Urinary bladder (tissue), 4 donors: Measurements from ENCODE around the gene L3MBTL4. TPM values are rescaled to one million over a fixed set of nuclear protein-coding genes. Genes with fewer than 3 reads are reported as not detected.
"Not testable (repeated sequence)": the region's sequence is repeated elsewhere in the genome, so short reads cannot be mapped to it uniquely, and the experiment has no call there.

ENCODE experiments used
- DNase-seq: peaks from one replicate; pipeline ENCODE4 v3.0.0-alpha.2; 2015; ENCODE audit errors: extremely low spot score
- H3K27ac ChIP-seq: one replicate; pipeline ENCODE4 v1.5.1; 2013; ENCODE audit warnings: low read depth, mild to moderate bottlenecking, moderate library complexity
- H3K36me3 ChIP-seq: one replicate; pipeline ENCODE4 v1.6.1; 2013; ENCODE audit warnings: mild to moderate bottlenecking, moderate library complexity; ENCODE audit not compliant: insufficient read depth
- H3K4me1 ChIP-seq: one replicate; pipeline ENCODE4 v1.6.1; 2013; ENCODE audit warnings: mild to moderate bottlenecking, moderate library complexity; ENCODE audit not compliant: insufficient read depth
- H3K4me3 ChIP-seq: one replicate; pipeline ENCODE4 v1.5.1; 2013; ENCODE audit warnings: low read depth, low read length
- WGBS: extraction: QIAGEN DNeasy Blood & Tissue Kit; methylation state at CpG from one replicate; pipeline ENCODE4 v1.1.7; 2013; 5-methylcytosine and 5-hydroxymethylcytosine counted together
- polyA plus RNA-seq: library from polyadenylated mRNA; stranded (reverse); fragments of 200-250 nt; gene quantifications from one replicate; pipeline ENCODE4 v1.2.3, GENCODE V29; 2013
- total RNA-seq: library from RNA; depleted of rRNA; stranded (reverse); fragments of >200 nt; gene quantifications from one replicate; pipeline ENCODE4 v1.2.3, GENCODE V29; 2014
- donor health status: healthy with polysubstance abuse.
- donor health status: healthy.

L3MBTL4 gene
- total and polyA plus RNA-seq, 2 donors: 0.98 to 6.7 TPM

DNA sequence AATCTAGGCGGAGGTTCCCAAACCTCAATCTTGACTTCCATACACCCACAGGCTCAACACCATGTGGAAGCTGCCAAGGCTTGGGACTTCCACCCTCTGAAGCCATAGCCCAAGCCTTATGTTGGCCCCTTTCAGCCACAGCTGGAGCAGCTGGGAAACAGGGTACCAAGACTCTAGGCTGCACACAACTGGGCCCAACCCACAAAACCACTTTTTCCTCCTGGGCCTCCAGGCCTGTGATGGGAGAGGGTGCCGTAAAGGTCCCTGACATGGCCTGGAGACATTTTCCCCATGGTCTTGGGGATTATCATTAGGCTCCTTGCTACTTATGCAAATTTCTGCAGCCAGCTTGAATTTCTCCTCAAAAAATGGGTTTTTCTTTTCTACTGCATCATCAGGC lies 279.7 kb downstream of the L3MBTL4 start:
- H3K36me3 ChIP-seq, DNase-seq, H3K4me1 ChIP-seq, H3K27ac ChIP-seq, H3K4me3 ChIP-seq: not testable (repeated sequence)
- 100% methylated on average over 2 of the region's 2 CpGs for WGBS

- Histone ChIP-seq H3K4me3 (no peak overlapping the region), H3K36me3 (peaks cover 1% of the 10 kb centered on the region), H3K27ac (no peak overlapping the region), H3K4me1 (no peaks in the 10 kb centered on the region)
- WGBS: 90% methylated on average over 10 of the region's 10 CpGs
- no peak for DNase-seq
Measured at GRCh38 chr18:6132751-6133368, 281.9 kb downstream of the L3MBTL4 start.

GRCh38 chr18:6120820-6121279 lies 293.9 kb downstream of the L3MBTL4 start:
- Histone ChIP-seq H3K4me3 (no peak overlapping the region), H3K4me1 (no peaks in the 10 kb centered on the region), H3K27ac (no peak overlapping the region), H3K36me3 (no peaks in the 10 kb centered on the region)
- DNase-seq: no peak
- WGBS: 51% methylated on average over 4 of the region's 4 CpGs

GRCh38 chr18:6119761-6120160 lies 294.9 kb downstream of the L3MBTL4 start:
- H3K27ac ChIP-seq: no peak overlapping the region
- WGBS: 88% methylated on average over 1 of the region's 1 CpG
- no peak for DNase-seq

GRCh38 chr18:6118080-6118479 lies 296.6 kb downstream of the L3MBTL4 start:
- 68% methylated on average over 2 of the region's 2 CpGs for WGBS
- Histone ChIP-seq H3K4me1 (no peaks in the 10 kb centered on the region), H3K36me3 (no peaks in the 10 kb centered on the region), H3K4me3 (no peak overlapping the region), H3K27ac (no peak overlapping the region)
- no peak for DNase-seq

More at GRCh38 chr18:6119761-6120160, 294.9 kb downstream of the L3MBTL4 start:
- Histone ChIP-seq H3K36me3 (no peaks in the 10 kb centered on the region), H3K4me1 (no peaks in the 10 kb centered on the region), H3K4me3 (no peak overlapping the region)

- Histone ChIP-seq H3K4me3 (no peak overlapping the region), H3K4me1 (no peaks in the 10 kb centered on the region), H3K27ac (no peak overlapping the region), H3K36me3 (no peaks in the 10 kb centered on the region)
- WGBS: 93% methylated on average over 4 of the region's 4 CpGs
- no peak for DNase-seq
Measured at GRCh38 chr18:6115710-6116109, 299.0 kb downstream of the L3MBTL4 start.

DNA sequence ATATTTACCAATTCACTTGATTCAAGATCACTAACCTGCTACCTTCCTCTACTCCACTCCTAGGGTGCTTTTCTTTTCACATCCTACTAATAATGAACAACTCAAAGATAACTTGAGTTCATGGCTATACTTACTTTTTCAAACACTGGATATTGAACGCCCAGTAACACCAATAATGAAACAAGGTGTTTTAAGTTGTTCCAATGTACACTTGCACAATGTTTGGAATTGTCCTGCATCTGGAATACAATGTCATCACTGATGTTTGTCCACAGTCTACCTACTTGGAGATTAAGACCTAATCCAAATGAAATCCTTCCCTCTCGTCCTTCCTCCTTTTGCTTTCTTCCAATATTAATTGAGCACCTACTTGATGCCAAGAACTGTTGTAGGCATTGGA lies 301.1 kb downstream of the L3MBTL4 start:
- 90% methylated on average over 2 of the region's 2 CpGs for WGBS
- H3K36me3 ChIP-seq: no peaks in the 10 kb centered on the region
- H3K4me3 ChIP-seq: no peak overlapping the region
- H3K27ac ChIP-seq: no peak overlapping the region
- no peak for DNase-seq
- no peaks in the 10 kb centered on the region for H3K4me1 ChIP-seq

DNA sequence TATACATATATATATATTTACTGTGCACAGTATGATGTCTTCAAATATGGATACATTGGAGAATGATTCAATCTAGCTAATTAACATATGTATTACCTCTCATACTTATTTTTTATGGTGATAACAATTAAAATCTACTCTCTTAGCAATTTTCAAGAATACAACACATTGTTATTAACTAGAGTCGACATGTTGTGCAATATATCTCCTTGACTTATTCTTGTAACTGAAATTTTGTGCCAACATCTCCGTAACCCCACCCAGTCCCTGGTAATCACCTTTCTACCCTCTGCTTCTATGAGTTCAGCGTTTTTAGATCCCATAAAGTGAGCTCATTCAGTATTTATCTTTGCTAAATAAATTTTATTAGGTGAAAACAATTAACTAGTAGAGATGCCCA lies 303.0 kb downstream of the L3MBTL4 start:
- Histone ChIP-seq H3K4me1 (no peaks in the 10 kb centered on the region), H3K4me3 (no peak overlapping the region), H3K27ac (no peak overlapping the region), H3K36me3 (no peaks in the 10 kb centered on the region)
- no peak for DNase-seq
- 69% methylated on average over 3 of the region's 3 CpGs for WGBS

DNA sequence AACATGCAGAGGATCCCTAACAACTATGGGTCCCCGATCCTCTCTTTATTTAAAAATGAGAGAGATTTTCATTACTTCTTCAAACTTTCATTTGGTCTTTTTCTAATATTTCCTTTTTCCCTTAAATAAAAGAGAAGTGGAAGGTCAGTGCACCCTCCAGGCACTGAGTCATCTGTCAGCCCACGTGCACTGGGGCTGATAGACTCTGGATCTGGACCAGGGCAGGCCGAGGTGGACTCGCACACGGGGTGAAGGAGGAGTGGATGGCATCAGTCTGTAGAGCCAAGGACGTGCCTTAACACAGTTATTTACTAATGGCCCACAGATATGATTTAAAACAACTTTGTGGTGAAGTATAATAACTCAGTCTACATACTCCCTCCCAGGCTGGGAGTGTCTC lies 305.0 kb downstream of the L3MBTL4 start:
- no peak overlapping the region for H3K27ac ChIP-seq
- WGBS: 84% methylated on average over 6 of the region's 6 CpGs

DNA sequence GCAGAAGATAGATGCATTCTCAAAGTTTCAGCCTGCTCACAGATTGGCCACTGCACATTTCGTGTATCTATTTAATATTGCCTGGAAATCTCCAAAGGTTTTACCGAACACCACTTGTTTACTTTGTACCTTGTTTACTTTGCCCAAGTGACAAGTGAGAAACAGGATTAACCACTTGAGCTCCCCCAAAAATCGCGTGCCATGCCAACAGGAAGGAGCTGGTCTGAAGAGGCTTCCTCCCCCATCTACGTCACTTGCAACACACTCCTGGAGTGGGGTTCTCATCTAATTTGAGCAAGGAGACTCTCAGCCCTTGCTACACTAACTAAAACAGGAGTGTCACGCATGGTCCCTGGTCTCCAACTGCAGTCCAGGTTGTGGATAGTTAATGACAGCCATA lies 306.9 kb downstream of the L3MBTL4 start:
- H3K4me3 ChIP-seq: no peak overlapping the region
- no peaks in the 10 kb centered on the region for H3K36me3 ChIP-seq
- H3K27ac ChIP-seq: no peak overlapping the region
- DNase-seq: no peak
- H3K4me1 ChIP-seq: no peaks in the 10 kb centered on the region
- 69% methylated on average over 6 of the region's 6 CpGs for WGBS

More for the DNA sequence above, 305.0 kb downstream of the L3MBTL4 start:
- no peak overlapping the region for H3K4me3 ChIP-seq
- H3K4me1 ChIP-seq: no peaks in the 10 kb centered on the region
- no peaks in the 10 kb centered on the region for H3K36me3 ChIP-seq
- DNase-seq: no peak

DNA sequence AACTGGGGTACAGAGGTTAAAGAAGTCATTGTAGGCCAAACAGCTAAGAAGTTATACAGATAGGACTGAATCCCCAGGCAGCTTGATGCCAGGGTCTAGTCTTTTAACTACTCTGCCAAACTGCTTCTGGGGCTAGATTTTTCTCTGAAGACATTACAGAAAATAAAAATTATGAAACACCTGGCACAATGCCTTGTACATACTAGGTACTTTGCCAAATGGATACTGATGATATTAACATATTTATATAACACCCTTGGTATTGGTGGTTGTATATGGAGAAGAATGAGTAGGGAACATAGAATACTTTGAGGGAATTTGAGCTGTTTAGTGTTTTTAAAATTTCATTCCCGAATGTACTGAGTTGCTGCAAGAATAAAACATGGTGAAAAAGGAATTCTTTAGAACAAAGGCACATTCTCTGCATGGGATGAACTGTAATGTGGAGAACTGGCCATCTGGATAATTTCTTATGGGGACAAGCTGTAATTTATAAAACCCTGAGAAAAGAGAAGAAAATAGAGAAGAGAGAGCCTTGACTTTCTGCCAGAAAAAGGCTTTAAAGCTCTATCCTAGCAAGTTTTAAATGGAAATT lies 308.5 kb downstream of the L3MBTL4 start:
- no peak for DNase-seq
- Histone ChIP-seq H3K4me1 (no peaks in the 10 kb centered on the region), H3K4me3 (no peak overlapping the region), H3K27ac (no peak overlapping the region), H3K36me3 (no peaks in the 10 kb centered on the region)
- WGBS: 25% methylated on average over 1 of the region's 1 CpG

DNA sequence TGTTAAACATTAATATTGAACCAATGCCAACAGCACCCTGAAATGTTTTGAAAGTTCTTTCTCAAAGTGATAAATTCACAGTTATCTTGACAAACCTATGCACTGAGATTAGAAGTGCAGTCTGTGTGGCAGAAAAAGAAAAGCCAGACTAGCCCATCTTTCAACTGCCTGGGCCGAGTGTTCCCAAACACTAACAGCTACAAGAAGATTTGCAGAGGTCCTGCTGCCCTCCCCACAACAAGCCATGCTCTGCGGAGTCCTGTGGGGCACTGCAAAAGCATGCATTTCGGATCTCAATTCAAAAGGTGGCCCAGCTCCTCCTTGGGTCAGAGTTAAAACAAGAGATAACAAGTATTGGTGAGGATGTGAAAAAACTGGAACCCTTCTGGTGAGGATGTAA lies 311.0 kb downstream of the L3MBTL4 start:
- H3K36me3 ChIP-seq: no peaks in the 10 kb centered on the region
- WGBS: 47% methylated on average over 3 of the region's 3 CpGs
- H3K4me3 ChIP-seq: no peak overlapping the region
- H3K4me1 ChIP-seq: no peaks in the 10 kb centered on the region
- no peak overlapping the region for H3K27ac ChIP-seq
- DNase-seq: no peak

- Histone ChIP-seq H3K4me1 (no peaks in the 10 kb centered on the region), H3K27ac (no peak overlapping the region), H3K36me3 (no peaks in the 10 kb centered on the region), H3K4me3 (no peak overlapping the region)
- DNase-seq: no peak
Measured at GRCh38 chr18:6096730-6097129, 318.0 kb downstream of the L3MBTL4 start.

- 89% methylated on average over 2 of the region's 2 CpGs for whole genome bisulfite sequencing
- Histone ChIP-seq H3K4me1 (no peaks in the 10 kb centered on the region), H3K4me3 (no peak overlapping the region), H3K27ac (no peak overlapping the region), H3K36me3 (no peaks in the 10 kb centered on the region)
- no peak for DNase-seq
Measured at GRCh38 chr18:6088432-6088831, 326.3 kb downstream of the L3MBTL4 start.
